OCI-LY7 (cell line): ENCODE measurements around the gene CSF2RB. TPM values are rescaled to one million over a fixed set of nuclear protein-coding genes. Genes with fewer than 3 reads are reported as not detected.

ENCODE experiments used
- BruUV-seq: library from RNA; stranded (reverse); fragments of 400-500 nt; replicated peaks from 2 replicates; lab custom pipeline; 2021; lab: Mats Ljungman, UMichigan
- CTCF ChIA-PET: fragments of 300-600 bp; sonication (Branson Sonifier 250); formaldehyde crosslinking; loops from one replicate; lab custom pipeline; 2022; ENCODE audit warnings: antibody characterized with exemption; ENCODE audit not compliant: unreplicated experiment; lab: Charles Lee
- POLR2A ChIA-PET: fragments of 300-600 bp; sonication (Branson Sonifier 250); formaldehyde crosslinking; loops from one replicate; lab custom pipeline; 2022; ENCODE audit warnings: antibody characterized with exemption; lab: Charles Lee
- DNase-seq: peaks from one replicate; pipeline ENCODE4 v3.0.0-alpha.2; 2015; ENCODE audit warnings: low spot score
- H2AFZ ChIP-seq: fragments of 200-600 bp; sonication (generic), shearing (Covaris generic); 2 replicates; pipeline ENCODE4 v1.6.1; 2014; ENCODE audit warnings: mild to moderate bottlenecking, antibody characterized with exemption, low read length, moderate library complexity
- H3K27ac ChIP-seq: fragments of 200-600 bp; sonication (generic); 2 replicates; pipeline ENCODE4 v1.5.1; 2014; ENCODE audit warnings: mixed run types, low read depth, mild to moderate bottlenecking, moderate library complexity, low read length, inconsistent platforms; ENCODE audit not compliant: poor library complexity, severe bottlenecking
- H3K36me3 ChIP-seq: fragments of 200-600 bp; sonication (generic); 2 replicates; pipeline ENCODE4 v1.6.1; 2014; ENCODE audit warnings: mild to moderate bottlenecking, antibody characterized with exemption, low read length, moderate library complexity, mixed read lengths; ENCODE audit not compliant: insufficient read depth
- H3K4me1 ChIP-seq: fragments of 200-600 bp; sonication (generic); 2 replicates; pipeline ENCODE4 v1.5.1; 2014; ENCODE audit warnings: mild to moderate bottlenecking, low read length; ENCODE audit not compliant: insufficient read depth, poor library complexity, severe bottlenecking
- H3K4me2 ChIP-seq: fragments of 200-600 bp; sonication (generic); 2 replicates; pipeline ENCODE4 v1.6.1; 2014; ENCODE audit warnings: mild to moderate bottlenecking, low read length
- H3K4me3 ChIP-seq: fragments of 200-600 bp; sonication (generic); 2 replicates; pipeline ENCODE4 v1.5.1; 2014; ENCODE audit warnings: mild to moderate bottlenecking, low read depth, low read length; ENCODE audit not compliant: poor library complexity, severe bottlenecking
- H3K79me2 ChIP-seq: fragments of 200-600 bp; sonication (generic); 2 replicates; pipeline ENCODE4 v1.6.1; 2016; ENCODE audit warnings: low read depth, mild to moderate bottlenecking, low read length, moderate library complexity, mixed read lengths; ENCODE audit not compliant: insufficient read depth
- H3K9me2 ChIP-seq: fragments of 200-600 bp; sonication (generic); 2 replicates; pipeline ENCODE4 v1.6.1; 2016; ENCODE audit warnings: mild to moderate bottlenecking, low read length, mixed read lengths; ENCODE audit not compliant: insufficient read depth
- H3K9me3 ChIP-seq: fragments of 200-600 bp; sonication (generic); 2 replicates; pipeline ENCODE4 v1.6.1; 2014; ENCODE audit warnings: mild to moderate bottlenecking, mixed run types, low read length, mixed read lengths
- H4K20me1 ChIP-seq: fragments of 200-600 bp; sonication (generic); 2 replicates; pipeline ENCODE4 v1.6.1; 2014; ENCODE audit warnings: mild to moderate bottlenecking, antibody characterized with exemption, low read length, moderate library complexity, mixed read lengths; ENCODE audit not compliant: insufficient read depth
- CTCF ChIP-seq: fragments of 200-600 bp; sonication (generic); conservative IDR thresholded peaks from 2 replicates; pipeline ENCODE4 v1.5.1; 2014; ENCODE audit warnings: mild to moderate bottlenecking, antibody characterized with exemption, low read length, moderate library complexity, mixed read lengths
- EZH2phosphoT487 ChIP-seq: fragments of 200-600 bp; sonication (generic); IDR thresholded peaks from 2 replicates; pipeline ENCODE4 v1.6.1; 2018; ENCODE audit warnings: low read depth, borderline replicate concordance, mild to moderate bottlenecking, mixed run types, antibody characterized with exemption, low read length, moderate library complexity, mixed read lengths
- intact Hi-C: fragments of 100-400 bp; cut with micrococcal nuclease; formaldehyde crosslinking; loops from one replicate; pipeline ENCODE4 v1.10.0; 2022; ENCODE audit not compliant: unreplicated experiment
- total RNA-seq, 2 experiments: library from RNA; depleted of rRNA in 1 of 2; stranded (reverse); fragments of >200 nt in 1 of 2; shearing (Covaris generic) in 1 of 2; gene quantifications; 2 replicates each; pipeline ENCODE4 v1.2.3, GENCODE V29; 2014 to 2022

The CSF2RB gene
- total RNA-seq, 2 experiments from 2014 or later: 6.2 to 23.4 TPM

GRCh38 chr22:36925388-36926290, 12.2 kb downstream of the CSF2RB start:
- Histone ChIP-seq H3K4me2 (no peak overlapping the region), H3K79me2 (no peaks in the 10 kb centered on the region), H3K9me3 (no peaks in the 10 kb centered on the region), H3K27ac (no peak overlapping the region), H3K36me3 (no peaks in the 10 kb centered on the region), H3K4me3 (no peak overlapping the region), H3K9me2 (no peaks in the 10 kb centered on the region), H3K4me1 (peaks cover 11% of the 10 kb centered on the region), H4K20me1 (no peaks in the 10 kb centered on the region), H2AFZ (no peak overlapping the region)
- no peak for TF ChIP-seq CTCF
- TF ChIP-seq EZH2phosphoT487: no peak
- DNase-seq: no peak
- BruUV-seq: no TSS peak
- intact Hi-C loops: no loop called here
- ChIA-PET CTCF (no interaction called here), POLR2A (no interaction called here)

- BruUV-seq: no TSS peak
- Histone ChIP-seq H2AFZ (no peak overlapping the region), H3K4me3 (no peak overlapping the region), H3K36me3 (no peaks in the 10 kb centered on the region), H4K20me1 (no peaks in the 10 kb centered on the region), H3K79me2 (no peaks in the 10 kb centered on the region), H3K4me2 (no peak overlapping the region), H3K9me3 (no peaks in the 10 kb centered on the region), H3K4me1 (peaks cover 7% of the 10 kb centered on the region), H3K27ac (no peak overlapping the region), H3K9me2 (no peaks in the 10 kb centered on the region)
- intact Hi-C loops: no loop called here
- ChIA-PET POLR2A (no interaction called here), CTCF (no interaction called here)
- DNase-seq: no peak
- TF ChIP-seq EZH2phosphoT487: no peak
- TF ChIP-seq CTCF: no peak
Observed at GRCh38 chr22:36926309-36926708, 12.9 kb downstream of the CSF2RB start.

GRCh38 chr22:36926721-36927435, 13.4 kb downstream of the CSF2RB start:
- no TSS peak for BruUV-seq
- POLR2A ChIA-PET: no interaction called here
- Histone ChIP-seq H3K79me2 (no peaks in the 10 kb centered on the region), H3K4me1 (peaks cover 1% of the 10 kb centered on the region), H3K4me2 (no peak overlapping the region), H3K27ac (no peak overlapping the region), H2AFZ (no peak overlapping the region), H3K9me2 (no peaks in the 10 kb centered on the region), H3K36me3 (no peaks in the 10 kb centered on the region), H3K4me3 (no peak overlapping the region), H3K9me3 (no peaks in the 10 kb centered on the region), H4K20me1 (no peaks in the 10 kb centered on the region)
- intact Hi-C loops: no loop called here
- DNase-seq: no peak
- CTCF ChIA-PET: no interaction called here
- no peak for TF ChIP-seq EZH2phosphoT487
- TF ChIP-seq CTCF: no peak
